ENCODE data around the gene DGCR8.

The DGCR8 gene

GRCh38 chr22:20053407-20054033 lies 26.5 kb upstream of the DGCR8 start:
- in situ Hi-C loops (cut with MboI; ENCODE audit: low sequenced_read_pairs, unreplicated experiment), result no loop called here
- no peak for TF ChIP-seq CTCF (IDR thresholded peaks at IDR 0.05; ENCODE audit: borderline replicate concordance, control extremely low read depth, extremely low read depth, insufficient read depth, missing control alignments)
- DNase-seq (ENCODE audit: low spot score), result no peak

- no peak for TF ChIP-seq CTCF (IDR thresholded peaks at IDR 0.05; ENCODE audit: borderline replicate concordance, control extremely low read depth, extremely low read depth, insufficient read depth, missing control alignments)
- in situ Hi-C loops (cut with MboI; ENCODE audit: low sequenced_read_pairs, unreplicated experiment), result no loop called here
Observed at GRCh38 chr22:20054034-20054427, 26.0 kb upstream of the DGCR8 start.

GRCh38 chr22:20054485-20054884 lies 25.6 kb upstream of the DGCR8 start:
- DNase-seq (ENCODE audit: low spot score), result no peak
- no peak for TF ChIP-seq CTCF (IDR thresholded peaks at IDR 0.05; ENCODE audit: borderline replicate concordance, control extremely low read depth, extremely low read depth, insufficient read depth, missing control alignments)
- in situ Hi-C loops (cut with MboI; ENCODE audit: low sequenced_read_pairs, unreplicated experiment), result no loop called here

More at GRCh38 chr22:20054034-20054427, 26.0 kb upstream of the DGCR8 start:
- DNase-seq (ENCODE audit: low spot score), result no peak

- DNase-seq (ENCODE audit: low spot score), result no peak
- no peak for TF ChIP-seq CTCF (IDR thresholded peaks at IDR 0.05; ENCODE audit: borderline replicate concordance, control extremely low read depth, extremely low read depth, insufficient read depth, missing control alignments)
- in situ Hi-C loops (cut with MboI; ENCODE audit: low sequenced_read_pairs, unreplicated experiment), result no loop called here
Observed at GRCh38 chr22:20055144-20055543, 24.9 kb upstream of the DGCR8 start.

GRCh38 chr22:20055654-20056053 lies 24.4 kb upstream of the DGCR8 start:
- in situ Hi-C loops (cut with MboI; ENCODE audit: low sequenced_read_pairs, unreplicated experiment), result no loop called here
- TF ChIP-seq CTCF (IDR thresholded peaks at IDR 0.05; ENCODE audit: borderline replicate concordance, control extremely low read depth, extremely low read depth, insufficient read depth, missing control alignments), result no peak
- DNase-seq (ENCODE audit: low spot score), result no peak

GRCh38 chr22:20056161-20056560 lies 23.9 kb upstream of the DGCR8 start:
- DNase-seq (ENCODE audit: low spot score), result no peak
- no peak for TF ChIP-seq CTCF (IDR thresholded peaks at IDR 0.05; ENCODE audit: borderline replicate concordance, control extremely low read depth, extremely low read depth, insufficient read depth, missing control alignments)
- in situ Hi-C loops (cut with MboI; ENCODE audit: low sequenced_read_pairs, unreplicated experiment), result no loop called here
